Adipocyte (in vitro differentiated cells): Measurements from ENCODE around the gene P2RX2.

Experiments used
- DNase-seq: peaks from one replicate; pipeline ENCODE4 v3.0.0-alpha.2; 2015; ENCODE audit warnings: low read depth
- H3K27me3 ChIP-seq: replicated peaks from 2 replicates; pipeline ENCODE4 v1.7.0; 2013; ENCODE audit warnings: mild to moderate bottlenecking, low read length, moderate library complexity; ENCODE audit not compliant: control insufficient read depth, insufficient read depth
- H3K36me3 ChIP-seq: 2 replicates; pipeline ENCODE4 v1.7.0; 2013; ENCODE audit warnings: low read length, mild to moderate bottlenecking, moderate library complexity; ENCODE audit not compliant: control insufficient read depth, insufficient read depth, severe bottlenecking
- H3K4me1 ChIP-seq: 2 replicates; pipeline ENCODE4 v1.7.0; 2013; ENCODE audit warnings: mild to moderate bottlenecking, low read length, moderate library complexity; ENCODE audit not compliant: control insufficient read depth, insufficient read depth
- H3K4me3 ChIP-seq: 2 replicates; pipeline ENCODE4 v1.7.0; 2013; ENCODE audit warnings: mild to moderate bottlenecking, low read length, moderate library complexity
- H3K9ac ChIP-seq: 2 replicates; pipeline ENCODE4 v1.7.0; 2013; ENCODE audit warnings: mild to moderate bottlenecking, low read length, moderate library complexity
- H3K9me3 ChIP-seq: 2 replicates; pipeline ENCODE4 v1.7.0; 2013; ENCODE audit warnings: mild to moderate bottlenecking, low read length, moderate library complexity; ENCODE audit not compliant: control insufficient read depth

P2RX2 gene

DNA sequence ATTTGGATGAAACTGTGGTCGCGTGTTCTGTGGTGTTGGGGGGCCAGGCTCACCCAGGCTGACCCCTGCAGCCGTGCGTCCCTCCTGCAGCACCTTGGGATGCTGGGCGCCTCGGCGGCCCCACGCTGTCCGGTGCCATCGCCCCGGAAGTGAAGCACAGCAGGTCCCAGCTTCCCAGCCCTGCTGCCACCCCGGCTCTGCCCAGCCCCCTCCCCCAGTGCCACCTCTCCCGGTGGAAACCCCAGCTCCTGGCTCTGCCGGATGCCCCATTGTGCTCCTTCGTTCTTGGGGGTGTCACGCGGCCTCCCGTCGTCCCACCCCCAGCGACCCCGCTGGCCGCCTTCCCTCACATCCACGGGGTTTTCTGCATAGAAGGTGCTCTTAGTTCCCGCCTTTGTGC lies 33.4 kb upstream of the P2RX2 start:
- peaks cover 6% of the 10 kb centered on the region for H3K36me3 ChIP-seq
- no peak overlapping the region for H3K9ac ChIP-seq
- DNase-seq = no peak
- H3K4me1 ChIP-seq = no peaks in the 10 kb centered on the region
- H3K27me3 ChIP-seq = peaks cover 17% of the 10 kb centered on the region
- H3K9me3 ChIP-seq = peaks cover 7% of the 10 kb centered on the region
- H3K4me3 ChIP-seq = no peak overlapping the region

DNA sequence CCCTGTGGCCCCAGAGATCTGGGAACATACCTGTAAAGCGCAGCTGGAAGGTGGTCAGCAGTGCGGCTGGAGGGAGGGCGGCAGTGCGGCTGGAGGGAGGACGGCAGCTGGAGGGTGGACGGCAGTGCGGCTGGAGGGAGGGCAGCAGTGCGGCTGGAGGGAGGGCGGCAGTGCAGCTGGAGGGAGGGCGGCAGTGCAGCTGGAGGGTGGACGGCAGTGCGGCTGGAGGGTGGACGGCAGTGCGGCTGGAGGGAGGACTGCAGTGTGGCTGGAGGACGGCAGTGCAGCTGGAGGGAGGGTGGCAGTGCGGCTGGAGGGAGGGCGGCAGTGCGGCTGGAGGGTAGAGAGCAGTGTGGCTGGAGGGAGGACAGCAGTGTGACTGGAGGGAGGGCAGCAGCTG lies 31.6 kb upstream of the P2RX2 start:
- Histone ChIP-seq H3K27me3 (peaks cover 17% of the 10 kb centered on the region), H3K9me3 (peaks cover 7% of the 10 kb centered on the region), H3K4me1 (no peaks in the 10 kb centered on the region), H3K36me3 (no peaks in the 10 kb centered on the region), H3K9ac (no peak overlapping the region), H3K4me3 (no peak overlapping the region)
- no peak for DNase-seq

DNA sequence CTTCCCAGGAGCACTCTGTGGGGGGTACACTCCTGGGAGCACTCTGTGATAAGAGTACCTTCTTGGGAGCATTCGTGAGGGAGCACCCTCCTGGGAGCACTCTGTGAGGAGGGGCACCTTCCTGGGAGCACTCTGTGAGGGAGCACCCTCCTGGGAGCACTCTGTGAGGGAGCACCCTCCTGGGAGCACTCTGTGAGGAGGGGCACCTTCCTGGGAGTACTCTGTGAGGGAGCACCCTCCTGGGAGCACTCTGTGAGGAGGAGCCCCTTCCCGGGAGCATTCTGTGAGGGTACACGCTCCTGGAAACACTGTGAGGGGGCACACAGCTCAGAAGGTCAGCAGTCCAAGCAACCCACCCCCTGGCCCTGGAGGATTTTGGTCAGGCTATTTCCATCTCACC lies 30.8 kb upstream of the P2RX2 start:
- no peak for DNase-seq
- Histone ChIP-seq H3K4me1 (no peaks in the 10 kb centered on the region), H3K27me3 (peaks cover 17% of the 10 kb centered on the region), H3K36me3 (no peaks in the 10 kb centered on the region), H3K9me3 (peaks cover 7% of the 10 kb centered on the region), H3K9ac (no peak overlapping the region), H3K4me3 (no peak overlapping the region)

DNA sequence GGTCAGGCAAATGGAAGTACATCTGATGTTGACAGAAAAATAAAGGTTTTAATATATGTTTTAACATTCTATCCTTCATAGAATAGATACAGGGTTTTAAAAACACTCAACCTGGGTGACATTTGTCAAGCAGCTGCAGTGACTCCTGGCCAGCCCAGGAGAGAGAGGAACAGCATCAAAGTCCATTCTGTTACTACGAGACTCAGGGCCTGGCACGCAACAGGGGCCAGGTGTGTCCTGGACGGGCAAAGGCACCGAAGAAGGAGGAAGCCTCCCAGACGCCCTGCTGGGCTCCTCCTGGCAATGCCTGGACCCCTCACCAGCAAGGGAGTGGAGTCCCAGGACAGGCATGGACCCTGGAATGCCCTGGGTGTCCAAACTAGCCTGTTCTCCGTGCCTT lies 30.3 kb upstream of the P2RX2 start:
- no peaks in the 10 kb centered on the region for H3K4me1 ChIP-seq
- no peak overlapping the region for H3K4me3 ChIP-seq
- no peak for DNase-seq
- H3K27me3 ChIP-seq = peaks cover 17% of the 10 kb centered on the region
- H3K9me3 ChIP-seq = peaks cover 7% of the 10 kb centered on the region
- no peak overlapping the region for H3K9ac ChIP-seq
- no peaks in the 10 kb centered on the region for H3K36me3 ChIP-seq

DNA sequence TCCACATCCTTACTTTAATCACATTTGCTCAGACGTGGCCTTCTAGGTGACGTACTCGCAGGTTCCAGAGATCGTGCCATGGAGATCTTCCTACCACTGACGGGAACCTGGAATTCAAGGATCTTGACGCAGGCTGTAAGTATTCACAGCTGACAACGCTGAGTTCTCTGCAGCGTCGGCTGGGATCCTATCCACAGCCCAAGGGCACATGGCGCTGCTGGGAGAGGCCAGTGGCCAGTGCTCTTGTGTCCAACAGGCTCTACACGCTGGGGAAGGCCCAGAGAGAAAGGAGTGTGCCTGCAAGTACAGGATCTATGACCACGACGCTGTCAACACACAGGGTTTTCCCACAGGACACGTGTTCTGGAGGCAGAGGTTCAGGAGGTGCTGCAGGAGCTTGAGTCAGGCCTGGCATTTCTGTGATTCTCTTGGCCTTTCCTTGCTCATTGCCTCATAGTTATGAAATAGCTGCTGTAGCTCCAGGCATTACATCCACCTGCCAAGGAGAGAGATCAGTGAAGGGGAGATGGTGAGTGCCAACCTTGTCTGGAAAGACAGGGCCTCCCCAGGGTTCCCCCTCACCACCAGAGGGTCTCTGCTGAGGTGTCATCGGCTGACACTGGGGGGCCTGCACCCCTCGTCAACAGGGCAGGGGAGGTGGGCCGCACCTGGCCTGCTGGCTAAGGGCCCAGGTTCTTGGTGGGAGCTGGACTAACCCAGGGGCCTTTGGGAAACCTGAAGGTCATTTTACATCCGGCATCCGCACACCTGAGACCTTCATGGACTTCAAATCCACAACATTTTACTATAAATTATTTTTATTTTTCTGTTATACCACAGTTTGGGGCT lies 29.5 kb upstream of the P2RX2 start:
- Histone ChIP-seq H3K9ac (no peak overlapping the region), H3K36me3 (no peaks in the 10 kb centered on the region), H3K27me3 (peaks cover 17% of the 10 kb centered on the region), H3K9me3 (peaks cover 7% of the 10 kb centered on the region), H3K4me1 (no peaks in the 10 kb centered on the region), H3K4me3 (no peak overlapping the region)
- no peak for DNase-seq

DNA sequence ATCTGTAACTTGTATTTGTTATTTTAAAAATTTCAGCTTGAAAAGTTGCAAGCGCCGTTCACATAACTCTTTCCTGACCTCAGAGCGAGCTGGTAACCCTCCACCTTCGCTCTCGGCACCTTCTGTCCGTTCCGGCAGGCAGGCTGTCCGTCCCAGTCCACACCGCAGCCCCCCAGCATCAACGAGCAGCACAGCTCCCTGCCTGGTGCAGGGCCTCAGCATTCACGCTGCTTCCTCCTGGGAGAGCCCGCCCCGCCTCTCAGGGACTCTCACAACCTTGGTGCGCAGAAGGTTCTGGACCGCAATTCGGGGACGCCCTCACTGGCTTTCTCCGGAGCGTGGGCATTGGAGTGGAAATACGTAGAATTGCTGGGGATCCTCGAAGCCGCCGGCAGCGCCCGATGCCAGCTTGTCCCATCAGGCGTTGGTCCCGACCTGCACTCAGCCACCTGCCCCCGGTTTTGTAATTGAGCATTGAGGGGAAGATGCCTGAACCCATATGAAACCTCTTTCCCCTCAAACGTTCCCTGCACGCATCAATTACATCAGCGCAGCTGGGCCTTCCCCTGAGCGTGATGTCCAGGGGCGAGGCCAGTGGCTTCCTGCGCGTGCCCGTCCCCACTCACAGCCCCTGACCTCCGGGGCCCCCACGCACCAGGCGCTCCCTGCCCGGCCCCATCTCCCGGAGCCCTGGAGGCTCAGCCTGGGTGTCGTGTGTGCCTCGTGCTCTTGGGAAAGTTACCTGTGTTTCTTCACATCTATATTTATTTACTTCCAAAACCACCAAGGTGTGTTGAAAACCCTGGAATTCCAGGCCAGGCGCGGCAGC lies 27.3 kb upstream of the P2RX2 start:
- H3K36me3 ChIP-seq = no peaks in the 10 kb centered on the region
- no peak overlapping the region for H3K9ac ChIP-seq
- no peak for DNase-seq
- H3K9me3 ChIP-seq = peaks cover 7% of the 10 kb centered on the region
- H3K4me3 ChIP-seq = no peak overlapping the region
- peaks cover 3% of the 10 kb centered on the region for H3K4me1 ChIP-seq
- peaks cover 17% of the 10 kb centered on the region for H3K27me3 ChIP-seq

DNA sequence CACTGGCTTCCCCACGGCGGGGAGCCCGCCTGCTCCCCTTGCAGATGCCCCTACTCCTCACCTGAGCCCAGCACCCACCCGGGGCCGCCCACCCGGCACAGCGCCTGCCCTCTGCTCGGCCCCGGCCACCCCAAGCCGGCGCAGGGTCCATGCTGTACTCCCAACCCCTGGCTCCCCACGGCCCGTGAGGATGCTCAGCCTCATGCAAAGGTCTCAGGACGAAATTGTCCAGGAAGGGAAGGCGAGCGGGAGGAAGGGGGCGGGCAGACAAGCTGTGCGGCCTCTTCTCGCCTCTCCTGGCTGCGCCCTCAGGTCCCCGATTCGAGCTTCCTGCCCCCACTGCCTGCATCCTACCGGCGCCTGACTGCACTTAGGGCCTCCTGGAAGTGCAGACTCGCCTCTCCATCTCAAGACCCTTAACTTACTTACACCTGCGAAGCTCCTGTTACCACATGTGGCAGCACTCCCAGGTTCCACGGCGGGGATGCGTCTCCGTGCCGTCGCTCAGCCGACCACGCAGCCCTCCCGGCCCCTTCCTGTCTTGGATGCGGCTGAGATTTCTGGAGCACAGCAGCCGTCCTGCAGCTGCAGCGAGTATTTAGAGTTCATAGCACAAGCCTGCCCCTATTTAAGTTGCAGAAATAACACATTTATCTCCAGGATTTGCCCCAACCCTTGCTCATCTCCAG lies 26.1 kb upstream of the P2RX2 start:
- H3K4me3 ChIP-seq = no peak overlapping the region
- H3K9me3 ChIP-seq = peaks cover 7% of the 10 kb centered on the region
- DNase-seq = no peak
- H3K9ac ChIP-seq = no peak overlapping the region
- peaks cover 5% of the 10 kb centered on the region for H3K4me1 ChIP-seq
- H3K27me3 ChIP-seq = peaks cover 17% of the 10 kb centered on the region
- no peaks in the 10 kb centered on the region for H3K36me3 ChIP-seq

DNA sequence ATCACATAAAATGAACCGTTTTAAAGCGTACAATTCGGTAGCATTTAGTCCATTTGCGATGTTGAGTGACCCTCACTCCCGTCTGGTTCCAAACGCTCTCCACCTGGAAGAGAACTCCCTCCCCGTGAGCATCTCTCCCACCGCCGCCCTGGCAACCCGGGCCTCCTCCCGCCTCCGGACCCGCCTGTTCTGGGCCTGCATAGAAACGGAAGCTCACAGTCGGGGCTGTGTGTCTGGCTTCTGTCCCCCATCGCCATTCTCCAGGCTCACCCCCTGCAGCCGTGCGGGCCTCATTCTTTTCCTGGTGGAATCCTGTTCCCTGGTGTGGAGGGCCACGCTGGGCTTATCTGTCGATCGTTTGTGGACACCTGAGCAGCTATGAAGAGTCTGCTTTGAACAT lies 25.5 kb upstream of the P2RX2 start:
- H3K4me1 ChIP-seq = peaks cover 7% of the 10 kb centered on the region
- no peak overlapping the region for H3K4me3 ChIP-seq
- peaks cover 12% of the 10 kb centered on the region for H3K27me3 ChIP-seq
- H3K9me3 ChIP-seq = peaks cover 7% of the 10 kb centered on the region
- DNase-seq = no peak
- H3K36me3 ChIP-seq = no peaks in the 10 kb centered on the region
- H3K9ac ChIP-seq = no peak overlapping the region

DNA sequence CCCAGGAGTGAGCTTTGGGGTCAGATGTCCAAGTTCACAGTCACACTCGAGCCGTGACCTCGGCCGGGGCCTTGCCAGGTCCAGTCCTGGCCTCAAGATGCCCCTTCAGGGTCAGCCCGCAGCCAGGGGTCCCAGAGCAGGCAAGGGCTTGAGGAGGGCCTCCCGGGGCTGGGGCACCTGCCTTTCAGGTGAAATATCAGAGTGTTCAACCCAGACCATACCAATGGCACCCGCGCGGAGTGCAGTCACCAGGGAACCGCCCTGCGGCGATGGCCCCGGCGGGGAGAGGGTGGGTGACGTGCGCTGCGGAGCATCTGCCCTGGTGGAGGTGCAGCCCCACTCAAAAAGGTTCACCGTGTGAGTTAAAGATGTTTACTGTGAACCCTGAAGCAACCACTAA lies 25.1 kb upstream of the P2RX2 start:
- no peak overlapping the region for H3K9ac ChIP-seq
- H3K9me3 ChIP-seq = peaks cover 7% of the 10 kb centered on the region
- peak overlapping the region; percentile 42 for H3K4me3 ChIP-seq
- H3K4me1 ChIP-seq = peaks cover 7% of the 10 kb centered on the region
- no peak for DNase-seq
- H3K36me3 ChIP-seq = no peaks in the 10 kb centered on the region
- peaks cover 7% of the 10 kb centered on the region for H3K27me3 ChIP-seq

DNA sequence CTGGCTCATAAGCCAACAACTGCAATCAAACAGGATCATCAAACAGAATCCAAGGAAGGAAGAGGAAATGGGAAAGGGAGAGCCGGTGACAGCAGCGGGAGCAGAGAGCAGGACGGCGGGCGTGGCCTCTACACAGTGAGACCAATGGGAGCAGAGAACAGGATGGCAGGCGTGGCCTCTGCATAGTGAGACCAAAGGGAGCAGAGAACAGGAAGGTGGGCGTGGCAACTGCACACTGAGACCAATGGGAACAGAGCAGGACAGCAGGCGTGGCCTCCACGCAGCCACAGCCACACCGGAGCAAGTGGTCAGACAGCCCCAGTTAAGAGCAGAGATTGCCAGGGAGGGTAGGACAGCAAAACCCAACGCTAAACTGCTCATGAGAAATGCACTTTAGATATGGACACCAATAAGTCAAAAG lies 24.6 kb upstream of the P2RX2 start:
- Histone ChIP-seq H3K36me3 (no peaks in the 10 kb centered on the region), H3K4me1 (peaks cover 7% of the 10 kb centered on the region), H3K9ac (no peak overlapping the region), H3K4me3 (peak overlapping the region; percentile 42), H3K9me3 (peaks cover 4% of the 10 kb centered on the region), H3K27me3 (peaks cover 3% of the 10 kb centered on the region)
- peak; percentile 87 for DNase-seq

DNA sequence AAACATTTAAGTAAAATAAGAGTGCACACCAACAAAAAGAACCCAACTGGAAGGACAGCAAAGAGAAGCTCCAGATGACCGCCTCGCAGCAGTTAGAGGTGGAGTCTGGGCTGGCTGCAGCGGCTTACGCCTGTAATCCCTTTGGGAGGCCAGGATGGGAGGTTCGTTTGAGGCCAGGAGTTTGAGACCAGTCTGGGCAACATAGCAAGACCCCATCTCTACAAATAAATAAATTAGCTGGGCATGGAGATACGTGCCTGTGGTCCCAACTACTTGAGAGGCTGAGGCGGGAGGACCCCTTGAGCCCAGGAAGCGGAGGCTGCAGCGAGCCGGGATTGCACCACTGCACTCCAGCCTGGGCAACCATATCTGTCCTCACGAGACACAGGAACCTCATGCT lies 23.4 kb upstream of the P2RX2 start:
- DNase-seq = no peak
- H3K27me3 ChIP-seq = no peaks in the 10 kb centered on the region

More for the DNA sequence above, 23.4 kb upstream of the P2RX2 start:
- no peaks in the 10 kb centered on the region for H3K9me3 ChIP-seq
- no peak overlapping the region for H3K9ac ChIP-seq
- H3K4me3 ChIP-seq = no peak overlapping the region
- H3K4me1 ChIP-seq = peaks cover 7% of the 10 kb centered on the region
- H3K36me3 ChIP-seq = no peaks in the 10 kb centered on the region
